HEK293 (cell line): ENCODE measurements around the gene OST4.

Source experiments
- CTCF ChIA-PET: fragments of 350-600 bp; formaldehyde crosslinking; extraction: SDS; loops from one replicate; lab custom pipeline; 2021; ENCODE audit warnings: antibody characterized with exemption; lab: Yijun Ruan, JAX
- POLR2A ChIA-PET: fragments of 300-600 bp; formaldehyde crosslinking; extraction: SDS; loops from one replicate; lab custom pipeline; 2020; ENCODE audit warnings: antibody characterized with exemption, inconsistent platforms; lab: Yijun Ruan, JAX
- H3K27ac ChIP-seq: fragments of 200-500 bp; sonication (Bioruptor generic); 2 replicates; pipeline ENCODE4 v1.5.1; 2014; ENCODE audit warnings: low read depth, low read length, control low read depth, inconsistent platforms; ENCODE audit errors: extremely low read depth
- H3K36me3 ChIP-seq, 2 experiments: fragments of 200-500 bp in 1 of 2; sonication (Bioruptor generic) in 1 of 2; 1 replicate in 1 of 2; 2 replicates in 1 of 2; pipeline ENCODE4 v1.5.1; 2014 to 2017; ENCODE audit warnings: inconsistent platforms in 2 of 2, low read length in 2 of 2; ENCODE audit not compliant: control insufficient read depth in 2 of 2, insufficient read depth in 1 of 2
- H3K4me1 ChIP-seq: fragments of 200-500 bp; sonication (Bioruptor generic); 2 replicates; pipeline ENCODE4 v1.5.1; 2014; ENCODE audit warnings: mild to moderate bottlenecking, low read length, inconsistent platforms; ENCODE audit not compliant: control insufficient read depth, insufficient read depth
- H3K4me3 ChIP-seq: 2 replicates; pipeline ENCODE4 v1.5.1; 2011; ENCODE audit warnings: low read depth, mild to moderate bottlenecking, control low read depth, low read length, moderate library complexity
- H3K9me3 ChIP-seq: fragments of 200-500 bp; sonication (Bioruptor generic); 2 replicates; pipeline ENCODE4 v1.5.1; 2014; ENCODE audit warnings: low read depth, low read length, inconsistent platforms; ENCODE audit not compliant: control insufficient read depth, insufficient read depth
- KLF1 ChIP-seq: fragments of 450-650 bp; formaldehyde crosslinking; IDR thresholded peaks from 2 replicates; pipeline ENCODE4 v1.5.1; 2016; ENCODE audit warnings: missing biosample characterization, missing genetic modification characterization
- SCRT2 ChIP-seq: fragments of 450-650 bp; formaldehyde crosslinking; IDR thresholded peaks from 2 replicates; pipeline ENCODE4 v1.5.1; 2016; ENCODE audit warnings: missing biosample characterization, missing genetic modification characterization
- YY1 ChIP-seq: fragments of 450-650 bp; formaldehyde crosslinking; IDR thresholded peaks from 2 replicates; pipeline ENCODE4 v1.5.1; 2018; ENCODE audit warnings: missing biosample characterization, missing genetic modification characterization
- ZFP69B ChIP-seq: fragments of 450-650 bp; formaldehyde crosslinking; IDR thresholded peaks from 2 replicates; pipeline ENCODE4 v1.5.1; 2016; ENCODE audit warnings: missing biosample characterization, missing genetic modification characterization
- ZNF121 ChIP-seq: fragments of 450-650 bp; formaldehyde crosslinking; IDR thresholded peaks from 2 replicates; pipeline ENCODE4 v1.5.1; 2016; ENCODE audit warnings: missing biosample characterization, missing genetic modification characterization
- ZNF16 ChIP-seq: fragments of 450-650 bp; formaldehyde crosslinking; IDR thresholded peaks from 2 replicates; pipeline ENCODE4 v1.5.1; 2016; ENCODE audit warnings: low read depth, missing biosample characterization, missing genetic modification characterization
- ZNF169 ChIP-seq: fragments of 450-650 bp; formaldehyde crosslinking; IDR thresholded peaks from 2 replicates; pipeline ENCODE4 v1.5.1; 2016; ENCODE audit warnings: missing biosample characterization, missing genetic modification characterization
- ZNF302 ChIP-seq: fragments of 450-650 bp; formaldehyde crosslinking; IDR thresholded peaks from 2 replicates; pipeline ENCODE4 v1.5.1; 2016; ENCODE audit warnings: missing biosample characterization, missing genetic modification characterization, low read depth
- ZNF341 ChIP-seq: fragments of 450-650 bp; formaldehyde crosslinking; IDR thresholded peaks from 2 replicates; pipeline ENCODE4; 2016; ENCODE audit warnings: low read depth, missing biosample characterization, missing genetic modification characterization
- ZNF366 ChIP-seq: fragments of 450-650 bp; formaldehyde crosslinking; conservative IDR thresholded peaks from 2 replicates; pipeline ENCODE4 v1.5.1; 2016; ENCODE audit warnings: missing biosample characterization, missing genetic modification characterization
- ZNF391 ChIP-seq: fragments of 450-650 bp; formaldehyde crosslinking; IDR thresholded peaks from 2 replicates; pipeline ENCODE4 v1.5.1; 2016; ENCODE audit warnings: low read depth, missing biosample characterization, missing genetic modification characterization, borderline replicate concordance
- ZNF510 ChIP-seq: fragments of 450-650 bp; formaldehyde crosslinking; IDR thresholded peaks from 2 replicates; pipeline ENCODE4 v1.5.1; 2018; ENCODE audit warnings: mild to moderate bottlenecking, missing genetic modification characterization, missing biosample characterization; ENCODE audit not compliant: insufficient replicate concordance
- ZNF555 ChIP-seq: fragments of 450-650 bp; formaldehyde crosslinking; conservative IDR thresholded peaks from 2 replicates; pipeline ENCODE4 v1.5.1; 2017; ENCODE audit warnings: missing biosample characterization, mild to moderate bottlenecking, missing genetic modification characterization, inconsistent platforms
- ZNF768 ChIP-seq: fragments of 450-650 bp; formaldehyde crosslinking; IDR thresholded peaks from 2 replicates; pipeline ENCODE4 v1.5.1; 2018; ENCODE audit warnings: missing biosample characterization, mild to moderate bottlenecking, missing genetic modification characterization
- ZNF843 ChIP-seq: fragments of 450-650 bp; formaldehyde crosslinking; IDR thresholded peaks from 2 replicates; pipeline ENCODE4 v1.5.1; 2016; ENCODE audit warnings: missing biosample characterization, missing genetic modification characterization
- TF ChIP-seq, protein P1 (sequence below): fragments of 450-650 bp; formaldehyde crosslinking; IDR thresholded peaks from 2 replicates; pipeline ENCODE4 v1.5.1; 2016; ENCODE audit warnings: missing biosample characterization, missing genetic modification characterization
- TF ChIP-seq, protein P2 (sequence below): fragments of 450-650 bp; formaldehyde crosslinking; IDR thresholded peaks from 2 replicates; pipeline ENCODE4 v1.5.1; 2016; ENCODE audit warnings: missing biosample characterization, missing genetic modification characterization

The OST4 gene

DNA sequence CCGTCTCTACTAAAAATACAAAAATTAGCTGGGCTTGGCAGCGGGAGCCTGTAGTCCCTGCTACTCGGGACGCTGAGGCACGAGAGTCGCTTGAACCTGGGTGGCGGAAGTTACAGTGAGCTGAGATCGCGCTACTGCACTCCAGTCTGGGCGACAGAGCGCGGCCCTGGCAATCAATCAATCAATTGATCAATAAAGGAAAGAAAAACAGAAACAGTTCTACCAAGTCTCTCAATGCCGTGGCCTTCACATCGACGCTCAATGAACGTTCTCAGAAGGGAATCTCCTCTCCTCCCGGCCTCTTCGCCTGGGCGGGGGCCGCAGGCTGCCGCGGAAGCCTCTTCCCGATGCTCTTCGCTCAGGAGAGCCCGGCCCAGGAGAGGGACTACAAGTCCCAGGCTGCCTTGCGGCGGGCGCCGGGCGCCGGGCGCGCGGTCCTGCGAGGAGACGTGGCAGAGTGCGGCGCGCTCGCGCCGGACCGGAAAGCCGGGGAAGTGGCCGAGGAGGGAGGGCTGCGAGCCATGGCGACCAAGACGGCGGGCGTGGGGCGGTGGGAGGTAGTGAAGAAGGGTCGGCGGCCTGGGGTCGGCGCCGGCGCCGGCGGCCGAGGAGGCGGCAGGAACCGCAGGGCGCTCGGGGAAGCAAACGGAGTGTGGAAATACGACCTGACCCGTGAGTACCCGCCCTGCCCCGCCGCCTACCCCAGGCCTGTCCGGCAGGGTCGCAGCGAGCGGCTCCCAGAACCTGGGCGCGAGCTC lies 38.8 kb downstream of the OST4 start, which contains the start of gene TMEM214 (continued):
- TF ChIP-seq ZNF843: no peak; the same call in 1 of the 2 replicates
- TF ChIP-seq ZNF302: no peak

DNA sequence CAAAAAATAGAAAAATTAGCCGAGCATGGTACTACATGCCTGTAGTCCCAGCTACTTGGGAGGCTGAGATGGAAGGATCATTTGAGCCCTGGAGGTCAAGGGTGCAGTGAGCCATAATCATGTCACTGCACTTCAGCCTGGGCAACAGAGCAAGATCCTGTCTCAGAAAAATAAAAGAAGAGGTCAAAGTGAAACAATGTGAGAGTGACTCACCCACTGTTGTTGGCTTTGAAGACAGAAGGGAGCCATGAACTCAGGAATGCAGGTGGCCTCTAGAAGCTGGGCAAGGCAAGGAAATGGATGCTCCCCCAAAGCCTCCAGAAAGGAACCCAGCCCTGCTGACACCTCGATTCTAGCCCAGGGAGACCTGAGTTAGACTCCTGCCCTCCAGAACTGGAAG lies 42.4 kb downstream of the OST4 start:
- TF ChIP-seq ZNF121 (tag by site-specific recombination) (peak; percentile 80), ZNF555 (tag by site-specific recombination) (no peak), KLF1 (tag by site-specific recombination) (no peak), ZNF16 (tag by site-specific recombination) (no peak), ZNF366 (tag by site-specific recombination) (0 out of 2 replicates have a peak, but pooled peaks have one; percentile 16), YY1 (no peak), ZNF341 (tag by site-specific recombination) (no peak)
- TF ChIP-seq, protein P1, sequence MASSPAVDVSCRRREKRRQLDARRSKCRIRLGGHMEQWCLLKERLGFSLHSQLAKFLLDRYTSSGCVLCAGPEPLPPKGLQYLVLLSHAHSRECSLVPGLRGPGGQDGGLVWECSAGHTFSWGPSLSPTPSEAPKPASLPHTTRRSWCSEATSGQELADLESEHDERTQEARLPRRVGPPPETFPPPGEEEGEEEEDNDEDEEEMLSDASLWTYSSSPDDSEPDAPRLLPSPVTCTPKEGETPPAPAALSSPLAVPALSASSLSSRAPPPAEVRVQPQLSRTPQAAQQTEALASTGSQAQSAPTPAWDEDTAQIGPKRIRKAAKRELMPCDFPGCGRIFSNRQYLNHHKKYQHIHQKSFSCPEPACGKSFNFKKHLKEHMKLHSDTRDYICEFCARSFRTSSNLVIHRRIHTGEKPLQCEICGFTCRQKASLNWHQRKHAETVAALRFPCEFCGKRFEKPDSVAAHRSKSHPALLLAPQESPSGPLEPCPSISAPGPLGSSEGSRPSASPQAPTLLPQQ: no peak
- ChIA-PET CTCF (interaction anchor here (0.6 to 0.7 kb wide), 2 partner anchors 84 to 182 kb away, joined by 3 read pairs; no protein-coding TSS in a partner anchor), POLR2A (no interaction called here)

DNA sequence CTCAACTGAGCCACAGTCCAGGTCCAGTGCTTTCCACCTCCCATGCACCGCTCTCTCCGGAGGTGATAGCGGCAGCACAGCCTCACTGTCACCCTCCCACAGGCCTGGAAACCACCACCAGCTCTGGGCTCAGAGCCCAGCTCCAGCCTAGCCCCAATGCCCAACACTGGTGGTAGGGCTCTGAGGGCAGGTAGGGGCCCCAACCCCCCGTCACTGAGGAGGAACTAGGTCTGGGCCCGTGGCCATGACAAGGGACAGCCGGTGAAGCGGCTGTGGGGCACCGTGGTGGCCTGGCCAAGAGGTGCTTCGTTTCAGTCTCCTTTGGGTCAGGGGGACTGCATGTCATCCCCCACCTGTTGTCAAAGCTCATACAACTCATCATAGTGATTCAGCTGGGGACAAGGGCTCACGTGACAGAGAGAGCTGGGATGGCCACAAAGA lies 44.2 kb downstream of the OST4 start:
- Histone ChIP-seq H3K4me3 (no peak overlapping the region), H3K36me3 (peaks cover 7 to 84% of the 10 kb centered on the region in 2 experiments; a peak in 2 of 3 replicates), H3K4me1 (no peaks in the 10 kb centered on the region), H3K9me3 (no peaks in the 10 kb centered on the region), H3K27ac (no peak overlapping the region)
- TF ChIP-seq ZNF341 (tag by site-specific recombination) (no peak), SCRT2 (tag by site-specific recombination) (0 out of 2 replicates have a peak, but pooled peaks have one; percentile 46)
- TF ChIP-seq, all 188 proteins: peak for 1
- ChIA-PET CTCF (interaction anchor here (0.6 kb wide), 1 partner anchor 65 kb away, joined by 7 read pairs; no protein-coding TSS in a partner anchor), POLR2A (interaction anchor here (1.6 kb wide), 1 partner anchor 23 kb away, joined by 4 read pairs; no protein-coding TSS in a partner anchor)

More for the DNA sequence above, 42.4 kb downstream of the OST4 start:
- Histone ChIP-seq H3K36me3 (peaks cover 7 to 67% of the 10 kb centered on the region in 2 experiments; a peak in 2 of 3 replicates), H3K4me1 (0 out of 2 replicates have a peak, but pooled peaks cover 3% of the 10 kb centered on the region), H3K27ac (no peak overlapping the region), H3K4me3 (no peak overlapping the region), H3K9me3 (no peaks in the 10 kb centered on the region)

DNA sequence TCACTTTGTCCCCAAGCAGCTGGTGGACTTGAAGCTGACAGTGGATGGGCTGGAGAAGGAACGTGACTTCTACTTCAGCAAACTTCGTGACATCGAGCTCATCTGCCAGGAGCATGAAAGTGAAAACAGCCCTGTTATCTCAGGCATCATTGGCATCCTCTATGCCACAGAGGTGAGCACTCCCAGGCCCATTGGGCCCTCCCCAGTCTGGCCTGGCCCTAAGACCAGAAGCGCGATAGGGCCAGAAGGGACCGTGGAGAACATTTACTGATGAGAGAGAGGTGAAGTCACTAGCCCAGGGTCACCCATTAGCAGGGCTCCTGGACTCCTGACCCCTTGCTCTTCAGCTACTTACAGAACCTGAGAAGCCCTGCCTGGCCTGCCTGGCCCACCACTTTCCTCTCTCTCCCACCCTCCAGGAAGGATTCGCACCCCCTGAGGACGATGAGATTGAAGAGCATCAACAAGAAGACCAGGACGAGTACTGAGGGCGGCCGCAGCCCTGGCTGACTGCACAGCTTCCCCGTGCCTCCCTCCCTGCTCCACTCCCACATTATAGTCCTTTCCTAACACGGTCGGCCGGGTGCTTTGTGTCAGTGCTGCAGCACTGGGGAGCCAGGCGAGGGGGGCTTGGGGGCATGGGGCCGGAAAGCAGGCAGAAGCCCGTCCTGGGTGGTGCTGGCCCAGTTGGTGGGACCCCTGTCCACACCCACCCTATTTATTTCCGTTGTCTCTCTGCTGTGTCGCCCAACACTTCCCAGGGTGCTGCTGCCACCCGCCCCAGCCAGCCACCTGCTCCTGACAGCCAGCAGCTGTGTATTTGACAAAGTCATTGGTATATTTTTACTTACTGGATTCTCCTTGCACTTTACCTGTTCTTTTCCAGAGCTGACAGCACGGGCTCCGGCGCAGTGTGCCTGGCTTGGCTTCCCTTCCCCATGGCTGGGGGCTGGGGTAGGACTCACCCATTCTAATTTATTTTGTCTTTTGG lies 45.3 kb downstream of the OST4 start:
- no peak for TF ChIP-seq ZNF768 (tag by site-specific recombination)
- TF ChIP-seq ZNF843: no peak
- TF ChIP-seq, protein P2, sequence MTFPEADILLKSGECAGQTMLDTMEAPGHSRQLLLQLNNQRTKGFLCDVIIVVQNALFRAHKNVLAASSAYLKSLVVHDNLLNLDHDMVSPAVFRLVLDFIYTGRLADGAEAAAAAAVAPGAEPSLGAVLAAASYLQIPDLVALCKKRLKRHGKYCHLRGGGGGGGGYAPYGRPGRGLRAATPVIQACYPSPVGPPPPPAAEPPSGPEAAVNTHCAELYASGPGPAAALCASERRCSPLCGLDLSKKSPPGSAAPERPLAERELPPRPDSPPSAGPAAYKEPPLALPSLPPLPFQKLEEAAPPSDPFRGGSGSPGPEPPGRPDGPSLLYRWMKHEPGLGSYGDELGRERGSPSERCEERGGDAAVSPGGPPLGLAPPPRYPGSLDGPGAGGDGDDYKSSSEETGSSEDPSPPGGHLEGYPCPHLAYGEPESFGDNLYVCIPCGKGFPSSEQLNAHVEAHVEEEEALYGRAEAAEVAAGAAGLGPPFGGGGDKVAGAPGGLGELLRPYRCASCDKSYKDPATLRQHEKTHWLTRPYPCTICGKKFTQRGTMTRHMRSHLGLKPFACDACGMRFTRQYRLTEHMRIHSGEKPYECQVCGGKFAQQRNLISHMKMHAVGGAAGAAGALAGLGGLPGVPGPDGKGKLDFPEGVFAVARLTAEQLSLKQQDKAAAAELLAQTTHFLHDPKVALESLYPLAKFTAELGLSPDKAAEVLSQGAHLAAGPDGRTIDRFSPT (tag by site-specific recombination): no peak
- no peak for TF ChIP-seq ZFP69B (tag by site-specific recombination)
- TF ChIP-seq ZNF169 (tag by site-specific recombination): no peak
- 0 out of 2 replicates have a peak, but pooled peaks have one; percentile 5 for TF ChIP-seq SCRT2 (tag by site-specific recombination)
- TF ChIP-seq ZNF510 (tag by site-specific recombination): no peak
- TF ChIP-seq ZNF391 (tag by site-specific recombination): no peak
- ChIA-PET CTCF (interaction anchor here (0.6 to 2.0 kb wide), 4 partner anchors 9 to 64 kb away, joined by 3 to 7 read pairs (median 6); no protein-coding TSS in a partner anchor), POLR2A (interaction anchor here (0.9 to 1.6 kb wide), 2 partner anchors 15 to 24 kb away, joined by 3 to 4 read pairs; no protein-coding TSS in a partner anchor)
- Histone ChIP-seq H3K27ac (no peak overlapping the region), H3K4me1 (no peaks in the 10 kb centered on the region), H3K9me3 (no peaks in the 10 kb centered on the region), H3K4me3 (no peak overlapping the region), H3K36me3 (peaks cover 7 to 89% of the 10 kb centered on the region in 2 experiments; a peak in 2 of 3 replicates)
